GM06990 (cell line): ENCODE measurements around the gene PRKCE.

ENCODE experiments used
- DNase-seq: peaks from one replicate; pipeline ENCODE4 v3.0.0-alpha.2; 2011; ENCODE audit not compliant: insufficient read length; ENCODE audit errors: extremely low read depth
- H3K27me3 ChIP-seq: replicated peaks from 2 replicates; pipeline ENCODE4 v1.6.0; 2011; ENCODE audit warnings: low read length; ENCODE audit not compliant: control insufficient read depth, insufficient read depth
- H3K36me3 ChIP-seq: 2 replicates; pipeline ENCODE4 v1.5.1; 2011; ENCODE audit warnings: low read length; ENCODE audit not compliant: control insufficient read depth, insufficient read depth
- H3K4me3 ChIP-seq: replicated peaks from 2 replicates; pipeline ENCODE4 v1.5.1; 2011; ENCODE audit warnings: low read depth, mild to moderate bottlenecking, control low read depth, low read length
- CTCF ChIP-seq: IDR thresholded peaks from 2 replicates; pipeline ENCODE4 v1.5.1; 2011; ENCODE audit warnings: low read length, control low read depth, mild to moderate bottlenecking, inconsistent platforms; ENCODE audit not compliant: insufficient read depth, poor library complexity, severe bottlenecking

The PRKCE gene

GRCh38 chr2:45654250-45654649 is 2.8 kb downstream of the PRKCE start:
- Histone ChIP-seq H3K36me3 (no peaks in the 10 kb centered on the region), H3K27me3 (no peaks in the 10 kb centered on the region; the same call in 1 of the 2 replicates), H3K4me3 (no peak overlapping the region)
- no peak for TF ChIP-seq CTCF
- DNase-seq = no peak

GRCh38 chr2:45661828-45662227 is 10.4 kb downstream of the PRKCE start:
- H3K27me3 ChIP-seq = no peaks in the 10 kb centered on the region
- H3K4me3 ChIP-seq = no peak overlapping the region
- no peak for TF ChIP-seq CTCF
- H3K36me3 ChIP-seq = no peaks in the 10 kb centered on the region
- DNase-seq = no peak

- Histone ChIP-seq H3K36me3 (no peaks in the 10 kb centered on the region), H3K4me3 (no peak overlapping the region), H3K27me3 (no peaks in the 10 kb centered on the region)
- DNase-seq = no peak
- no peak for TF ChIP-seq CTCF
Measured at GRCh38 chr2:45664635-45665261, 13.3 kb downstream of the PRKCE start.

GRCh38 chr2:45668509-45668908 is 17.0 kb downstream of the PRKCE start:
- H3K36me3 ChIP-seq = no peaks in the 10 kb centered on the region

GRCh38 chr2:45669032-45669486 is 17.6 kb downstream of the PRKCE start:
- DNase-seq = no peak
- H3K36me3 ChIP-seq = no peaks in the 10 kb centered on the region
- H3K27me3 ChIP-seq = no peaks in the 10 kb centered on the region
- TF ChIP-seq CTCF = no peak
- no peak overlapping the region for H3K4me3 ChIP-seq

More at GRCh38 chr2:45668509-45668908, 17.0 kb downstream of the PRKCE start:
- Histone ChIP-seq H3K4me3 (no peak overlapping the region), H3K27me3 (no peaks in the 10 kb centered on the region)
- no peak for DNase-seq
- TF ChIP-seq CTCF = no peak

- Histone ChIP-seq H3K4me3 (no peak overlapping the region), H3K36me3 (no peaks in the 10 kb centered on the region), H3K27me3 (no peaks in the 10 kb centered on the region)
- no peak for TF ChIP-seq CTCF
- DNase-seq = no peak
Measured at GRCh38 chr2:45670646-45671045, 19.2 kb downstream of the PRKCE start.
